RWPE2 (cell line): Measurements from ENCODE around the gene EVC.
A peak's percentile ranks its signal among the peaks of the same experiment; 100 is the strongest.
"Not testable (repeated sequence)": the region's sequence is repeated elsewhere in the genome, so short reads cannot be mapped to it uniquely, and the experiment has no call there.

Source experiments
- ATAC-seq: fragments of 200-7000 bp; cut with Tn5 transposase; 3 replicates; pipeline ENCODE4 v1.9.1; 2021; ENCODE audit warnings: low read depth
- DNase-seq: peaks from one replicate; pipeline ENCODE4 v3.0.0-alpha.2; 2020; ENCODE audit warnings: low spot score
- H3K27ac ChIP-seq: fragments of 450-650 bp; 2 replicates; pipeline ENCODE4 v1.5.1; 2017; ENCODE audit warnings: mild to moderate bottlenecking; ENCODE audit not compliant: poor library complexity, severe bottlenecking
- H3K27me3 ChIP-seq: fragments of 250-450 bp; sonication (Bioruptor Pico); 2 replicates; pipeline ENCODE4 v1.5.1; 2021; ENCODE audit warnings: mild to moderate bottlenecking, moderate library complexity; ENCODE audit not compliant: insufficient read depth, poor library complexity, severe bottlenecking
- H3K36me3 ChIP-seq: fragments of 250-450 bp; sonication (Bioruptor Pico); 2 replicates; pipeline ENCODE4 v1.5.1; 2020; ENCODE audit warnings: low read depth, mild to moderate bottlenecking, moderate library complexity
- H3K4me1 ChIP-seq: fragments of 250-450 bp; sonication (Bioruptor Pico); 2 replicates; pipeline ENCODE4 v1.5.1; 2021; ENCODE audit warnings: mild to moderate bottlenecking, moderate library complexity; ENCODE audit not compliant: insufficient read depth, poor library complexity, severe bottlenecking
- H3K4me3 ChIP-seq: fragments of 250-450 bp; sonication (Bioruptor Pico); 2 replicates; pipeline ENCODE4 v1.5.1; 2021; ENCODE audit warnings: mild to moderate bottlenecking, moderate library complexity; ENCODE audit not compliant: severe bottlenecking
- H3K9me3 ChIP-seq: fragments of 250-450 bp; sonication (Bioruptor Pico); 2 replicates; pipeline ENCODE4 v1.5.1; 2021; ENCODE audit warnings: mild to moderate bottlenecking, moderate library complexity; ENCODE audit not compliant: severe bottlenecking
- TF ChIP-seq, protein P1 (sequence below): fragments of 450-650 bp; IDR thresholded peaks from one replicate; pipeline ENCODE4 v1.5.1; 2017; ENCODE audit warnings: mild to moderate bottlenecking, moderate library complexity; ENCODE audit not compliant: poor library complexity, severe bottlenecking

The EVC gene

GRCh38 chr4:5809216-5809776 is 98.3 kb downstream of the EVC start:
- H3K4me3 ChIP-seq: no peak overlapping the region
- peaks cover 63% of the 10 kb centered on the region for H3K36me3 ChIP-seq
- no peak overlapping the region for H3K27ac ChIP-seq
- no peaks in the 10 kb centered on the region for H3K4me1 ChIP-seq
- no peaks in the 10 kb centered on the region for H3K27me3 ChIP-seq
- DNase-seq (no peak), ATAC-seq (no peak)
- TF ChIP-seq, protein P1, sequence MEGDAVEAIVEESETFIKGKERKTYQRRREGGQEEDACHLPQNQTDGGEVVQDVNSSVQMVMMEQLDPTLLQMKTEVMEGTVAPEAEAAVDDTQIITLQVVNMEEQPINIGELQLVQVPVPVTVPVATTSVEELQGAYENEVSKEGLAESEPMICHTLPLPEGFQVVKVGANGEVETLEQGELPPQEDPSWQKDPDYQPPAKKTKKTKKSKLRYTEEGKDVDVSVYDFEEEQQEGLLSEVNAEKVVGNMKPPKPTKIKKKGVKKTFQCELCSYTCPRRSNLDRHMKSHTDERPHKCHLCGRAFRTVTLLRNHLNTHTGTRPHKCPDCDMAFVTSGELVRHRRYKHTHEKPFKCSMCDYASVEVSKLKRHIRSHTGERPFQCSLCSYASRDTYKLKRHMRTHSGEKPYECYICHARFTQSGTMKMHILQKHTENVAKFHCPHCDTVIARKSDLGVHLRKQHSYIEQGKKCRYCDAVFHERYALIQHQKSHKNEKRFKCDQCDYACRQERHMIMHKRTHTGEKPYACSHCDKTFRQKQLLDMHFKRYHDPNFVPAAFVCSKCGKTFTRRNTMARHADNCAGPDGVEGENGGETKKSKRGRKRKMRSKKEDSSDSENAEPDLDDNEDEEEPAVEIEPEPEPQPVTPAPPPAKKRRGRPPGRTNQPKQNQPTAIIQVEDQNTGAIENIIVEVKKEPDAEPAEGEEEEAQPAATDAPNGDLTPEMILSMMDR: no peak
- H3K9me3 ChIP-seq: no peaks in the 10 kb centered on the region

- peaks cover 69% of the 10 kb centered on the region for H3K36me3 ChIP-seq
- TF ChIP-seq, protein P1: no peak
- ATAC-seq: no peak
Measured at GRCh38 chr4:5810151-5810550, 99.2 kb downstream of the EVC start.

GRCh38 chr4:5810770-5811430 is 99.9 kb downstream of the EVC start:
- Histone ChIP-seq H3K4me3 (no peak overlapping the region), H3K27me3 (no peaks in the 10 kb centered on the region), H3K27ac (no peak overlapping the region), H3K9me3 (no peaks in the 10 kb centered on the region), H3K4me1 (no peaks in the 10 kb centered on the region), H3K36me3 (peaks cover 68% of the 10 kb centered on the region)
- no peak for DNase-seq
- TF ChIP-seq, protein P1: no peak
- ATAC-seq: no peak

More at GRCh38 chr4:5810151-5810550, 99.2 kb downstream of the EVC start:
- H3K9me3 ChIP-seq: no peaks in the 10 kb centered on the region
- H3K4me3 ChIP-seq: no peak overlapping the region
- no peak for DNase-seq
- no peak overlapping the region for H3K27ac ChIP-seq
- H3K27me3 ChIP-seq: no peaks in the 10 kb centered on the region
- H3K4me1 ChIP-seq: no peaks in the 10 kb centered on the region

DNA sequence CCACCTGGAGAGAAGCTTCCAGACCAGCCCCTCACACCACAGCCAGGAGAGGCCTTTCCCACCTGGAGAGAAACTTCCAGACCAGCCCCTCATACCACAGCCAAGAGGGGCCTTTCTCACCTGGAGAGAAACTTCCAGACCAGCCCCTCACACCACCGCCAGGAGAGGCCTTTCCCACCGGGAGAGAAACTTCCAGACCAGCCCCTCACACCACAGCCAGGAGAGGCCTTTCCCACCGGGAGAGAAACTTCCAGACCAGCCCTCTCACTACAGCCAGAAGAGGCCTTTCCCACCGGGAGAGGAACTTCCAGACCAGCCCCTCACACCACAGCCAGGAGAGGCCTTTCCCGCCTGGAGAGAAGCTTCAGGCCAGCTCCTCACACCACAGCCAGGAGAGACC is 101.1 kb downstream of the EVC start:
- H3K9me3 ChIP-seq, H3K27ac ChIP-seq, H3K4me3 ChIP-seq, H3K27me3 ChIP-seq, ATAC-seq, DNase-seq, H3K4me1 ChIP-seq: not testable (repeated sequence)
- H3K36me3 ChIP-seq: peaks cover 57% of the 10 kb centered on the region

GRCh38 chr4:5812506-5813229 is 101.7 kb downstream of the EVC start:
- H3K36me3 ChIP-seq: peaks cover 54% of the 10 kb centered on the region
- H3K27me3 ChIP-seq: no peaks in the 10 kb centered on the region
- TF ChIP-seq, protein P1: peak; percentile 83
- ATAC-seq (peak; percentile 80), DNase-seq (no peak)
- no peaks in the 10 kb centered on the region for H3K9me3 ChIP-seq
- H3K4me3 ChIP-seq: no peak overlapping the region
- H3K27ac ChIP-seq: no peak overlapping the region
- H3K4me1 ChIP-seq: no peaks in the 10 kb centered on the region
